Endothelial cell of umbilical vein (primary cell): Measurements from ENCODE around the gene ACAD11. TPM values are rescaled to one million over a fixed set of nuclear protein-coding genes. Genes with fewer than 3 reads are reported as not detected.

ENCODE experiments used
- BruUV-seq: library from RNA; stranded (reverse); fragments of 400-500 nt; replicated peaks from 2 replicates; lab custom pipeline; 2021; lab: Mats Ljungman, UMichigan
- CTCF ChIA-PET: fragments of 300-600, 350-600 bp; sonication (Branson Sonifier 250); formaldehyde crosslinking; loops from one replicate; lab custom pipeline; 2021; ENCODE audit warnings: antibody characterized with exemption, inconsistent platforms; lab: Charles Lee
- POLR2A ChIA-PET: fragments of 300-600, 350-600 bp; sonication (Branson Sonifier 250); formaldehyde crosslinking; loops from one replicate; lab custom pipeline; 2021; ENCODE audit warnings: antibody characterized with exemption, inconsistent platforms; lab: Charles Lee
- DNase-seq: peaks from one replicate; pipeline ENCODE4 v3.0.0-alpha.2; 2011; ENCODE audit warnings: low read depth, low spot score
- FAIRE-seq: peaks from 2 replicates; lab custom pipeline; 2011; peaks lifted over from hg19 to GRCh38; lab: Jason Lieb, UNC
- H2AFZ ChIP-seq: 2 replicates; pipeline ENCODE4 v1.6.0; 2012; ENCODE audit warnings: low read depth, low read length, control low read depth, inconsistent platforms
- H3K27ac ChIP-seq: 2 replicates; pipeline ENCODE4 v1.5.1; 2011; ENCODE audit warnings: low read depth, mild to moderate bottlenecking, control low read depth, low read length, moderate library complexity; ENCODE audit not compliant: insufficient read depth
- H3K27me3 ChIP-seq, 2 experiments: 2 replicates each; pipeline versions ENCODE4 v1.6.0 to v1.6.1; 2011; ENCODE audit warnings: low read length in 2 of 2, mixed read lengths in 1 of 2; ENCODE audit not compliant: control insufficient read depth in 2 of 2, insufficient read depth in 2 of 2
- H3K36me3 ChIP-seq, 2 experiments: 2 replicates in 1 of 2; 3 replicates in 1 of 2; pipeline ENCODE4 v1.5.1; 2011; ENCODE audit warnings: low read length in 2 of 2, mild to moderate bottlenecking in 1 of 2, moderate library complexity in 1 of 2; ENCODE audit not compliant: control insufficient read depth in 2 of 2, insufficient read depth in 2 of 2; ENCODE audit errors: extremely low read depth in 1 of 2
- H3K4me1 ChIP-seq: 3 replicates; pipeline ENCODE4 v1.5.1; 2011; ENCODE audit warnings: mild to moderate bottlenecking, low read length; ENCODE audit not compliant: control insufficient read depth, insufficient read depth; ENCODE audit errors: extremely low read depth
- H3K4me2 ChIP-seq: 2 replicates; pipeline ENCODE4 v1.6.1; 2011; ENCODE audit warnings: low read length, control low read depth, mixed read lengths; ENCODE audit not compliant: insufficient read depth
- H3K4me3 ChIP-seq, 3 experiments: fragments of 200-600 bp in 1 of 3; sonication (generic), shearing (Covaris generic) in 1 of 3; replicated peaks in 1 of 3; 2 replicates each; pipeline ENCODE4 v1.5.1; 2011 to 2016; ENCODE audit warnings: control low read depth in 3 of 3, low read length in 3 of 3, mild to moderate bottlenecking in 2 of 3, inconsistent platforms in 1 of 3, low read depth in 1 of 3, moderate library complexity in 1 of 3; ENCODE audit not compliant: insufficient read depth in 1 of 3
- H3K79me2 ChIP-seq: 2 replicates; pipeline ENCODE4 v1.6.0; 2012; ENCODE audit warnings: low read length, inconsistent platforms; ENCODE audit not compliant: control insufficient read depth, insufficient read depth
- H3K9ac ChIP-seq: replicated peaks from 2 replicates; pipeline ENCODE3; 2011; ENCODE audit warnings: low read length, control low read depth; ENCODE audit not compliant: insufficient read depth; ENCODE audit errors: extremely low read depth
- H3K9me1 ChIP-seq: replicated peaks from 3 replicates; pipeline ENCODE4 v1.6.0; 2011; ENCODE audit warnings: mild to moderate bottlenecking, low read length; ENCODE audit not compliant: control insufficient read depth, insufficient read depth; ENCODE audit errors: extremely low read depth
- H3K9me3 ChIP-seq: replicated peaks from 2 replicates; pipeline ENCODE4 v1.5.1; 2012; ENCODE audit warnings: low read length, inconsistent platforms; ENCODE audit not compliant: control insufficient read depth, insufficient read depth
- H4K20me1 ChIP-seq: replicated peaks from 2 replicates; pipeline ENCODE3; 2011; ENCODE audit warnings: mild to moderate bottlenecking, low read length; ENCODE audit not compliant: control insufficient read depth, insufficient read depth; ENCODE audit errors: extremely low read depth
- CTCF ChIP-seq, 2 donors: IDR thresholded peaks; 1 replicate in 1 of 2; 2 replicates in 1 of 2; pipeline ENCODE4 v1.5.1; 2011; ENCODE audit warnings: low read length in 2 of 2, mild to moderate bottlenecking in 2 of 2, moderate library complexity in 2 of 2, control low read depth in 1 of 2, inconsistent platforms in 1 of 2, low read depth in 1 of 2; ENCODE audit not compliant: insufficient read depth in 1 of 2; ENCODE audit errors: extremely low read depth in 1 of 2
- EZH2 ChIP-seq: IDR thresholded peaks from 2 replicates; pipeline ENCODE4 v1.6.1; 2012; ENCODE audit warnings: borderline replicate concordance, low read depth, mild to moderate bottlenecking, moderate library complexity, low read length, inconsistent platforms; ENCODE audit not compliant: severe bottlenecking
- FOS ChIP-seq: IDR thresholded peaks from 2 replicates; pipeline ENCODE4 v1.6.1; 2011; ENCODE audit warnings: mild to moderate bottlenecking, low read length, moderate library complexity, borderline replicate concordance; ENCODE audit not compliant: insufficient read depth
- GATA2 ChIP-seq: IDR thresholded peaks from 2 replicates; pipeline ENCODE4 v1.7.0; 2011; ENCODE audit warnings: low read depth, mild to moderate bottlenecking, moderate library complexity, mixed read lengths, low read length; ENCODE audit not compliant: insufficient read length, insufficient read depth
- JUN ChIP-seq: IDR thresholded peaks from 2 replicates; pipeline ENCODE4 v1.6.1; 2011; ENCODE audit warnings: borderline replicate concordance, low read depth; ENCODE audit not compliant: insufficient read length, insufficient read depth
- MYC ChIP-seq: IDR thresholded peaks from one replicate; pipeline ENCODE4 v1.6.1; 2011; ENCODE audit warnings: mild to moderate bottlenecking, low read depth, low read length
- POLR2A ChIP-seq: IDR thresholded peaks from 2 replicates; pipeline ENCODE4 v1.6.1; 2012; ENCODE audit warnings: low read depth, mild to moderate bottlenecking, control low read depth, low read length
- POLR2AphosphoS5 ChIP-seq: IDR thresholded peaks from 2 replicates; pipeline ENCODE4 v1.6.1; 2012; ENCODE audit warnings: low read depth, mild to moderate bottlenecking, control low read depth, low read length, moderate library complexity; ENCODE audit not compliant: insufficient read depth
- dilution Hi-C: fragments of 300-500 bp; cut with MboI; formaldehyde crosslinking; loops from one replicate; pipeline ENCODE4 v1.15.0; 2019; ENCODE audit warnings: low sequenced_read_pairs; ENCODE audit not compliant: extremely low pct_ligation_motif_present
- intact Hi-C: fragments of 100-400 bp; cut with micrococcal nuclease; formaldehyde crosslinking; loops from one replicate; pipeline ENCODE4 v1.10.0; 2022
- polyA plus RNA-seq, 4 experiments: library from polyadenylated mRNA; depleted of rRNA in 3 of 4; stranded (reverse) in 3 of 4; unstranded in 1 of 4; fragments of >200 nt; gene quantifications; 2 replicates each; pipeline versions ENCODE4 v1.2.1 to v1.2.3, GENCODE V29; 2011 to 2012; ENCODE audit warnings: missing spikeins in 1 of 4
- total RNA-seq: library from RNA; stranded (reverse); gene quantifications from 2 replicates; pipeline ENCODE4 v1.2.3, GENCODE V29; 2021
- TF ChIP-seq, protein P1 (sequence below): IDR thresholded peaks from 2 replicates; pipeline ENCODE4 v1.6.1; 2011; ENCODE audit not compliant: insufficient read depth, insufficient read length

Gene ACAD11
- total and polyA plus RNA-seq, 2 donors (not counting 3 experiments of a cell fraction or from before 2014, with no cell fraction given), result 9.6 to 17.9 TPM

- intact Hi-C loops, result no loop called here
- Histone ChIP-seq H3K27ac (no peak overlapping the region), H3K4me2 (no peak overlapping the region), H3K79me2 (no peaks in the 10 kb centered on the region), H3K9me1 (no peaks in the 10 kb centered on the region), H3K36me3 (peaks cover 17 to 28% of the 10 kb centered on the region in 2 experiments), H3K9me3 (no peaks in the 10 kb centered on the region), H4K20me1 (no peaks in the 10 kb centered on the region), H3K9ac (no peak overlapping the region), H3K27me3 (no peaks in the 10 kb centered on the region), H2AFZ (no peak overlapping the region), H3K4me3 (no peak overlapping the region), H3K4me1 (no peaks in the 10 kb centered on the region)
- BruUV-seq, result no TSS peak
- DNase-seq (no peak), FAIRE-seq (no peak)
- POLR2A ChIA-PET, result no interaction called here
- no peak for TF ChIP-seq MYC
- TF ChIP-seq CTCF (IDR thresholded peaks at IDR 0.05; ENCODE audit: extremely low read depth in 1 of 2, insufficient read depth in 1 of 2, low read depth in 1 of 2, low read length in 2 of 2), result no peak
- TF ChIP-seq FOS, result no peak
- TF ChIP-seq GATA2, result no peak
- no peak for TF ChIP-seq JUN
- TF ChIP-seq EZH2, result no peak
- TF ChIP-seq, protein P1, sequence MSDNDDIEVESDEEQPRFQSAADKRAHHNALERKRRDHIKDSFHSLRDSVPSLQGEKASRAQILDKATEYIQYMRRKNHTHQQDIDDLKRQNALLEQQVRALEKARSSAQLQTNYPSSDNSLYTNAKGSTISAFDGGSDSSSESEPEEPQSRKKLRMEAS, result no peak
- no peak for TF ChIP-seq POLR2AphosphoS5
- no peak for TF ChIP-seq POLR2A
- dilution Hi-C loops, result loop anchor here (25.0 kb wide), 1 partner anchor 107 kb away; no protein-coding TSS in a partner anchor
- CTCF ChIA-PET, result interaction anchor here (1.0 to 2.1 kb wide), 2 partner anchors 112 to 146 kb away, joined by 3 to 12 read pairs; no protein-coding TSS in a partner anchor
Measured at GRCh38 chr3:132530624-132531023, 129.0 kb downstream of the ACAD11 start.
